Subcutaneous adipose tissue (tissue), 4 donors: ENCODE data around the gene DNAJB12. TPM values are rescaled to one million over a fixed set of nuclear protein-coding genes. Genes with fewer than 3 reads are reported as not detected.

Source experiments
- CTCF ChIP-seq: fragments of 450-650 bp; IDR thresholded peaks from one replicate; pipeline ENCODE4 v1.5.1; 2016; ENCODE audit warnings: low read depth, mild to moderate bottlenecking, control low read depth, antibody characterized with exemption, moderate library complexity
- total RNA-seq, 4 donors: library from RNA; depleted of rRNA; stranded (reverse); fragments of >200 nt; gene quantifications; one replicate each; pipeline ENCODE4 v1.1.0, GENCODE V29; 2016

The DNAJB12 gene
- total RNA-seq, 4 donors from 2014 or later, result 28.4 to 38.4 (median 33.9) TPM

DNA sequence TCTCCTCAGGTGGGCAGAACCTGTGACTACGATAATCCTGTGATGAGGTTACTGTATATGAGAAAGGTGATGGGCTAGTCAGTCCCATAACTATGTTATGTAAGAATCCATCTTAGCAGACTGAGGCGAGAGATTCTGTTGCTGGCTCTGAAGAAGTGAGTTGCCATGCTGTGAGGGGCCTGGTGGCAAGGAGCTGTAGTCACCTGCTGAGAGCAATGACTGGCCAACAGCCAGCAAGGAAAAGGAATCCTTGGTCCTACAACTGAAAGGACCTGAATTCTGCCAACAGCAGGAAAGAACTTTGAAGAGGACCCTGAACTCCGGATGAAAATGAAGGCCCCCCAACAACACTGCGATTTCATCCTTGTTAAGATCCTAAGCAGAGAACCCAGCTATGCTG is 31.0 kb upstream of the DNAJB12 start:
- TF ChIP-seq CTCF, result no peak

GRCh38 chr10:72379776-72380175 is 25.1 kb upstream of the DNAJB12 start:
- no peak for TF ChIP-seq CTCF

DNA sequence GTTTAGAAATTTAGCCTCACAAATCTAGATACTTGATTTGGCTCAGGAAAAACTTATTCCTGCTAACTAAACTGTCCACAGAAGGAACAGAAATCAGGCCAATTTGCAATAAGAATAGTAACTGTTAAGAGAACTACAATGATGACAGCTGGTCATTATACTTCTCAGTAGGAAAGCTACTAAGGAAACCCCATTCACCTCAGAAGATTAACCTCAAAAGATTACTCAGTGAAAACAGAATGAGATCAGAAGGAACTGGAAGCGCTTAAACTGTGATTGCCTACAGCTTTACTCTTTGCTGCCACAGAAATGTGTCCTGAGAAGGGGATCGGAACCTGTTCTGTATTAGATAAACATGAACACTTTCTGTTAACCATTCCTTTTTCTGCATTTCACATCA is 24.3 kb upstream of the DNAJB12 start:
- no peak for TF ChIP-seq CTCF

DNA sequence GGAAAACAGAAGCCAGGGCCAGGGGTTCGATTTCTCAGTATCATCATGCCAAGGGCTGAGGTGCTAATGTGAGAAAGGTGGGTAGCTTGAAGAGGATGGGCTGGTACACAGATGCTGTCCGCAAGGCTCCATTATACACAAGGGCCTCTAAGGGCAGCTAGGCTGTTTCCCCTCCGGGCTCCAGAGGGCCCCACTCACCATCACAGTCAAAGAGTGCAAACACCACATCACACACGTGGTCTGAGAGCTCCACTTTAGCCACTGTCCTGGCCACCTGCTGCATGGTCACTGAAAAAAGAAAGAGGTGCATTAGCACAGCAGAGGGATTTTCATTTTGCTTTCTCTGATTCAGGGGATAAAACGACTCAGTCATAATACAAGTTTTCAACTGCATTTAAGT is 20.9 kb upstream of the DNAJB12 start:
- TF ChIP-seq CTCF, result no peak

- TF ChIP-seq CTCF, result no peak
These were observed 20.5 kb upstream of the DNAJB12 start for GRCh38 chr10:72375173-72375572.

DNA sequence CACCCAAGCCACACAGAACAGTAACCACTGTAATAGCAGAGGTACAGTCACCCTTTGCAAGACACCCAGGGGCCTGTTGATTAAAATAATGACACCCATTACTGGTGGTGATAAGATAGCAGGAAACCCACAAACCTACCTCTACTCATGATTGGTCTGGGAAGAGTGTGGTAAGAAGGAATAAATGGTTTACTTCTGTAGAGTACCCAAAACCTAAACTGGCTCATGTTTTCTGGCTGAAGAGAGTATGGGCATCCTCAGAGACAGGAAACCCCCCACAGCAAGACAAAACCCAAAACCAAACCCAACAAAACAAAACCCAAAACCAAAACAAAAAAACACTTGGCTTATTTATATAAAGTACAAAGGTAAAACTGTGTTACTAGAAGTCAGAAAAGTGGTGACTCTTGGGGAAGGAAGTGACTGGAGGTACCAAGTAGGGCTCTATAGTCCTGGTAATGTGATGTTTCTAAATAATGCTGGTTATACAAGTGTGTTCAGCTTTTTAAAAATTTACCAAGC is 15.5 kb upstream of the DNAJB12 start:
- TF ChIP-seq CTCF, result no peak

- TF ChIP-seq CTCF, result no peak
These were observed 12.7 kb upstream of the DNAJB12 start for GRCh38 chr10:72367301-72367960.
